Dedifferentiated amniotic fluid mesenchymal stem cell (primary cell): Measurements from ENCODE around the gene DISC1.

Experiments
- DNase-seq: peaks from one replicate; pipeline ENCODE4 v3.0.0-alpha.2; 2016; ENCODE audit errors: extremely low spot score

Gene DISC1

GRCh38 chr1:231695439-231696255, 69.1 kb downstream of the DISC1 start:
- DNase-seq: no peak

- peak; percentile 36 for DNase-seq
Observed at GRCh38 chr1:231699784-231700183, 73.2 kb downstream of the DISC1 start.

- peak; percentile 20 for DNase-seq
Observed at GRCh38 chr1:231701306-231701705, 74.7 kb downstream of the DISC1 start.

GRCh38 chr1:231702331-231702730, 75.7 kb downstream of the DISC1 start:
- DNase-seq: no peak

- DNase-seq: peak; percentile 58
Observed at GRCh38 chr1:231702804-231703203, 76.2 kb downstream of the DISC1 start.

- DNase-seq: no peak
Observed at GRCh38 chr1:231705806-231706760, 79.5 kb downstream of the DISC1 start.

- no peak for DNase-seq
Observed at GRCh38 chr1:231706934-231707333, 80.3 kb downstream of the DISC1 start.

- no peak for DNase-seq
Observed at GRCh38 chr1:231707407-231707806, 80.8 kb downstream of the DISC1 start.

GRCh38 chr1:231708394-231708793, 81.8 kb downstream of the DISC1 start:
- no peak for DNase-seq

GRCh38 chr1:231714440-231714839, 87.8 kb downstream of the DISC1 start:
- no peak for DNase-seq

GRCh38 chr1:231715816-231716722, 89.5 kb downstream of the DISC1 start:
- DNase-seq: no peak

GRCh38 chr1:231716879-231717278, 90.3 kb downstream of the DISC1 start:
- DNase-seq: no peak

- no peak for DNase-seq
Observed at GRCh38 chr1:231719485-231720183, 93.0 kb downstream of the DISC1 start.

GRCh38 chr1:231720652-231721325, 94.2 kb downstream of the DISC1 start:
- DNase-seq: no peak

- DNase-seq: no peak
Observed at GRCh38 chr1:231721436-231721835, 94.8 kb downstream of the DISC1 start.

GRCh38 chr1:231722356-231722755, 95.8 kb downstream of the DISC1 start:
- no peak for DNase-seq

- no peak for DNase-seq
Observed at GRCh38 chr1:231723146-231723545, 96.6 kb downstream of the DISC1 start.

- DNase-seq: no peak
Observed at GRCh38 chr1:231724041-231724440, 97.5 kb downstream of the DISC1 start.

- no peak for DNase-seq
Observed at GRCh38 chr1:231724876-231725647, 98.5 kb downstream of the DISC1 start.

- no peak for DNase-seq
Observed at GRCh38 chr1:231727171-231727570, 100.6 kb downstream of the DISC1 start.
